Erythroblast (primary cell): Measurements from ENCODE around the gene UNC13D.

ENCODE experiments used
- GATA1 ChIP-seq: IDR thresholded peaks from 2 replicates; pipeline ENCODE4 v1.6.1; 2011; ENCODE audit warnings: low read depth, mild to moderate bottlenecking, control low read depth, low read length, moderate library complexity
- POLR2A ChIP-seq: IDR thresholded peaks from 2 replicates; pipeline ENCODE4 v1.6.1; 2011; ENCODE audit warnings: mild to moderate bottlenecking, low read length

GRCh38 chr17:75844530-75845057, 390 bp upstream of the UNC13D start:
- no peak for TF ChIP-seq POLR2A
- no peak for TF ChIP-seq GATA1
